Measurements from ENCODE around the gene COL21A1.

The COL21A1 gene

GRCh38 chr6:56065408-56065807 is 182.0 kb downstream of the COL21A1 start:
- no peak for DNase-seq
- intact Hi-C loops (cut with DNase I), result no loop called here

DNA sequence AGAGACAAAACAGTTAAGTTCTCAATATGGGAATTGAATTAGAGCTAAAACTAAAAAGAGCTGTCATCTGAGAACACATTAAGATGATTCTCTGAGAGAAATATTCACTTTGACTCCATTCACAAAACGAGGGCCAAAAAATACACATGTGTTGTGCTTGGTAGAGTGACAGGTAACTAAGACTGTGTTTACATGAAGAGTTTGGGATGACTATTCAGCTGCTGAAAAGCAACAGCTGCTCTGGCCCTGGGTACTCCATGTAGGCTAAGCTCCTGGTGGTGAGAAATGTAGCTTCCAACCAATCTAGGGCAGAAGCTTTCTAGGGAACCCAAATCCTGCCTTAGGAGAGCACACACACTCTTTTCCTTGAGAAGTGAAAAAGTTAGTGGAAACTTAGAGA is 184.5 kb downstream of the COL21A1 start:
- DNase-seq, result no peak
- intact Hi-C loops (cut with DNase I), result no loop called here

GRCh38 chr6:56058636-56059035 is 188.7 kb downstream of the COL21A1 start:
- DNase-seq, result no peak
- intact Hi-C loops (cut with DNase I), result no loop called here

GRCh38 chr6:56055081-56055704 is 192.2 kb downstream of the COL21A1 start:
- intact Hi-C loops (cut with DNase I), result no loop called here
- no peak for DNase-seq

- intact Hi-C loops (cut with DNase I), result no loop called here
- no peak for DNase-seq
Measured at GRCh38 chr6:56051202-56051598, 196.2 kb downstream of the COL21A1 start.

DNA sequence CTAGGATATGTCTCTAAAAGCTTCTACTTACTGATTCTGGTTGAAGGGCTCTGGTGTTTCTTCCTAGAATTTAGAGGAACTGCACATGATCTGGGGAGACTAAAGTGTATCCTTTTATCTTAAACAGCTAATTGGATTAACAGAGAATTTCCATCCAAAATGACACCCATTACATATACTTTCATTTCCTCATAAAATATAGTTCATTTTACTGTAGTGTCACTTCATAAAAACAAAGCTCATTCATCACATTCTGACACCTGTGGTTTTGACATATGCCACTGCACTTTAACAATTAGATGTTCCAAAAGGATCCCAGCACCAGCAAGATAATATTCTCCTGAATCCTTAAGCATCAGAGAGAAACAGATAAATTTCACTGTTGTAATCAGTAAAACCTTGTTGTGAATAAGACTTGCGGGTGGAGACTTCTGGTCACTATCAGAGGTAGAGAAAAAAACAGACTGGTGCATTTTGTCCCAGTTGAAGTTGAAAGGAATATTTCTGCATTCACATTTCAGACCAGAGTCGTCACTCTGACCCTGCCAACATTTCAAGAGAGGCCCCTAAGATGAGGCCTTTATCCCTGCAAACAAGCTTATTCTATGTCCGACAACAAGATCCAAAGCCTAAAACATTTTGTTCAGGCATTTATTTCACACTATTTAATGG is 196.7 kb downstream of the COL21A1 start:
- DNase-seq, result no peak
- intact Hi-C loops (cut with DNase I), result no loop called here

GRCh38 chr6:56048601-56049000 is 198.8 kb downstream of the COL21A1 start:
- intact Hi-C loops (cut with DNase I), result no loop called here
- DNase-seq, result no peak

DNA sequence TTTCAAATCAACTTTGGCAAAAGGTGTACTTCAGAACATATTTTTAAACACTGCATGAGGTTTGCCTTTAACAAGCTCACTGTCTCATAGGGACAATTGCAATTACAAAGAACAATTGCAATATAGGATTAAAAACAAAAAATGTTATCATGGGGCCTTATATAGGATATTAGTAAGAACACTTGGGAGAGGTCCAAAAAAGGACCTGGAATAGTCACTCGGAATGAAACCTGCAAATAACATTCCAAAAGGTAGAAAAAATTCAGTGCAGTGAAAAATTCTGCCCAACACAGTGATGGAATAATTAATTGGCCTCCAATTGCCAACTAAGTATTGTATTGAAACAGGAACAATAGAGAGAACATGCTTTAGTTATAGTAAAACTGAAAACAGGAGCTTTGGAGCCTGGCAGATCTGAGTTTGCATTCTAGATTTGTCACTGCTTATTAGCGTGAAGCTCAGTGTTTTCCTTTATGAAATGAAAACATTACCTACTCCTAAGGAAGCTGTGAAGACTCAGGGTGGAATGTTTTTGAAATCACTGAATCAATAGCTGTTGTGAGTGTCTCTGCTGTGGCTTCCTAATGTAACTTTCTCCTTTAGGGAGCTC is 199.3 kb downstream of the COL21A1 start:
- no peak for DNase-seq
- intact Hi-C loops (cut with DNase I), result no loop called here

- peak in 1 of 10 donors; percentile 5 for DNase-seq
- intact Hi-C loops (cut with DNase I), result no loop called here
Measured at GRCh38 chr6:56046576-56046975, 200.8 kb downstream of the COL21A1 start.

DNA sequence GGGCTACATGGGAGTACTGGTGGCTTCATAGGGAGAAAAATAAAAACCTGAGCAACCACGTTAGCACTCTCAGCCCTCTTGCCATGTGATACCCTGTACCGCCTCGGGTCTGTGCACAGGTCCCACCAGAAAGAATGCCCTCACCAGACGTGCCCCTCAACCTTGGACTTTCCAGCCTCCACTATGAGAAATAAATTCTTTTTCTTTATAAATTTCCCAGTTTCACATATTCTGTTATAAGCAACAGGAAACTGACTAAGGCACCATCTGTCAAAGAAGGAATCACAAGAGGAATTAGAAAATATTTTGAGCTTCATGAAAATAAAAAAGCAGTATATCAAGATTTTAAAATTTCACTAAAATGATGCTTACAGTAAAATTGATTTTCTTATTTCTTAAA is 203.6 kb downstream of the COL21A1 start:
- intact Hi-C loops (cut with DNase I), result no loop called here
- no peak for DNase-seq

DNA sequence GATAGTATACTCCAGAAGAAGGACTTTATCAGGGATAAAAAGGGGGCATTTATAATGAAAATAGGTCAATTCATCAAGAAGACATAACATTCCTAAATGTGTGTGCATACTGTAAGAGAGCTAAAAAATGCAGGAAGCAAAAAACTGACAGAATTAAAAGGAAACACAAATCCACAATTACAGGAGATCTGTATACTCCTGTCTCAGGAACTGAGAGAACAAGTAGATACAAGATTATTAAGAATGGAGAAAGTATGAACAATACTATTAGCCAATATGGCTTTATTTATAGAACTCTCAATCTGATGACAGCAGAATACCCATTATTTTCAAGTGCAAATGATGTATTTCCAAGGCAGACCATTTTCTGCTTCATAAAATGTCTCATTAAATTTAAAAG is 204.3 kb downstream of the COL21A1 start:
- DNase-seq, result no peak
- intact Hi-C loops (cut with DNase I), result no loop called here

DNA sequence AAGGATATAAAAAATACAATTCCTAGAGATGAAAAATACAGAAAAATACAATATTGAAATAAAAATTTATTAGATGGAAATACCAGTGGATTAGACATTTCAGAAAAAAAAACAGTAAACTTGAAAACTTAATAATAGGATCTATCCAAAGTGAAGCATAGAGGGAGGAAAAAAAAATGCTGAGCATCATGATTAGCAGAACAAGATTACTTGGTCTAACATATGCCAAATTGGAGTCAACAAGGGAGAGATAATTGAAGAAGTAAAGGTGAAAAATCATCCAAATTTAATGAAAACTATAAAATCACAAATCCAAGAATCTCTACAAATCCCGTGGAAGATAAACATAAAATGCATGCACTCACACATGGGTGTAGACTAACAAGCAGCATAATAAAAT is 205.8 kb downstream of the COL21A1 start:
- DNase-seq, result no peak
- intact Hi-C loops (cut with DNase I), result no loop called here

GRCh38 chr6:56040889-56041301 is 206.5 kb downstream of the COL21A1 start:
- intact Hi-C loops (cut with DNase I), result no loop called here
- DNase-seq, result no peak

- intact Hi-C loops (cut with DNase I), result no loop called here
- DNase-seq, result no peak
Measured at GRCh38 chr6:56040223-56040622, 207.2 kb downstream of the COL21A1 start.

- intact Hi-C loops (cut with DNase I), result no loop called here
- no peak for DNase-seq
Measured at GRCh38 chr6:56038764-56039163, 208.6 kb downstream of the COL21A1 start.

- intact Hi-C loops (cut with DNase I), result no loop called here
- no peak for DNase-seq
Measured at GRCh38 chr6:56037601-56038000, 209.8 kb downstream of the COL21A1 start.

DNA sequence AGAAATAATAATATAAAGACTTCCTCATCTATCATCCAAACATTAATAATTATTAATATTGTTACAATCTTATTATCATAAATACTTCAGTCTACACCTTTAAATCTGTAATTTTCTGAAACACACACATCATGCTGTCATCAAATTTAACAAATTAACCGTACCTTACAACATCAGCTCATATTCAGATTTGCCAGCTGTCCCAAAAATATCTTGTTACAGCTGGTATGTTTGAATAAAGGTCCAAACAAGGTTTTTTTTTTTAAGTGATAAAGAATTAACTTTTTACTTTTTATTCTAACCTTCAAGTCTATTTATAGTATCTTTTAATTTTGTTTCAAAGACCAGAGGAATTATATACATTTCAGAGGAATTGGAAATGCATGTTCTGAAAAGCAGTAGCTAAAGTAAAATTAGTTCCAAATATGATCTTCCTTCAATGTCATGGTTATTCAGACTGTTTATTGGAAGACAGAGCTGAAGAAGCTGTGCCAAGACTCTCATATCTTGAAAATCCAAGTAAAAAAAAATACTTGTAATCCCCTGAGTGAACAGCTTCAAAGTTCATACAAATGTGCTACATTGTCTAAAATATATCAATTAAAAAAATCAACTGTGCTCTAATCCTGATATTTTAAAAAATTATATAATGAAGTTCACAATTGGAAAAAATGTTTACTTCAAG is 210.3 kb downstream of the COL21A1 start:
- intact Hi-C loops (cut with DNase I), result no loop called here

GRCh38 chr6:56033401-56033800 is 214.0 kb downstream of the COL21A1 start:
- intact Hi-C loops (cut with DNase I), result no loop called here
- no peak for DNase-seq

More for the DNA sequence above, 210.3 kb downstream of the COL21A1 start:
- no peak for DNase-seq

GRCh38 chr6:56032715-56033260 is 214.6 kb downstream of the COL21A1 start:
- intact Hi-C loops (cut with DNase I), result no loop called here
- DNase-seq, result no peak

DNA sequence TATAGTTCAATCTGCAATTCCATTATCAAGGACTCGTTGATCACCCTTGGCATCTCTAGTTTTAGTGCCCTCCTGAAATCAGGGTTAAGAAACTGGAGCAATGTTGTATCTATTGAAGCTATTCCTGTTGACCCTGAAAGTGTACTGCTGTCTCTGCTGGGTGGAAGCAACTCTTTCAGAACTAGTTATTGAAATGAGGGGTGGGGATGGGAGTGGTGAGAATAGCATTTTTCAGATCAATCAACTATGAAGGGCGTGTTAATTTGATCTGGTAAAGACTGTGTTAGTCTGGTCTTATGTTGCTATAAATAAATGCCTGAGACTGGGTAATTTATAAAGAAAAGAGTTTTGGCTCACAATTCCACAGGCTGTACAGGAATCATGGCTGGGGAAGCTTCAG is 219.5 kb downstream of the COL21A1 start:
- intact Hi-C loops (cut with DNase I), result no loop called here
- no peak for DNase-seq

GRCh38 chr6:56026455-56027180 is 220.8 kb downstream of the COL21A1 start:
- intact Hi-C loops (cut with DNase I), result no loop called here
- no peak for DNase-seq

Data from posterior cingulate gyrus (tissue), 11 donors.